GM12892 (cell line): ENCODE measurements around the gene CBR3.

Experiments used
- POLR2A ChIP-seq: IDR thresholded peaks from 2 replicates; pipeline ENCODE4 v1.6.1; 2011; ENCODE audit warnings: low read depth, low read length, control low read depth
- POLR2AphosphoS5 ChIP-seq: IDR thresholded peaks from 2 replicates; pipeline ENCODE4 v1.6.1; 2011; ENCODE audit warnings: low read depth, low read length, control low read depth
- TAF1 ChIP-seq: IDR thresholded peaks from 2 replicates; pipeline ENCODE4 v1.6.1; 2011; ENCODE audit warnings: low read depth, mild to moderate bottlenecking, control low read depth, low read length, borderline replicate concordance

DNA sequence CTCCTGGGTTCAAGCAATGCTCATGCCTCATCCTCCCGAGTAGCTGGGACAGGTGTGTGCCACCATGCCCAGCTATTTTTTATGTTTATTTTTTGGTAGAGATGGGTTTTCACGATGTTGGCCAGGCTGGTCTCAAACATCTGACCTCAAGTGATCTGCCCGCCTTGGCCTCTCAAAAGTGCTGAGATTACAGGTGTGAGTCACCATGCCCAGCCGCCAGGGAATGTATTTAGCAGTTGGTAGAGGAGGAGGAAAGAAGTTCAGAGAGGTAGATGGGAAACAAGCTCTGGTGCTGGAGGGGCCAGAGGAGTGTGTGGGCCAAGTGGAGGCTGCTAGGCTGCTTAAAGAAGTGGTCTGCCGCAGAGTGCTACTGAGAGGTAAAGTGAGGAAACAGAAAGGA is 27.8 kb downstream of the CBR3 start:
- TF ChIP-seq POLR2A = no peak
- TF ChIP-seq POLR2AphosphoS5 = no peak
- no peak for TF ChIP-seq TAF1
